Upper lobe of right lung (tissue), 1 donor: ENCODE results near the gene EHBP1. TPM values are rescaled to one million over a fixed set of nuclear protein-coding genes. Genes with fewer than 3 reads are reported as not detected.
A peak's percentile ranks its signal among the peaks of the same experiment; 100 is the strongest.

Experiments
- ATAC-seq: fragments of 200-7000 bp; cut with Tn5 transposase; one replicate; pipeline ENCODE4 v1.9.1; 2020; ENCODE audit warnings: mild to moderate bottlenecking, moderate library complexity
- DNase-seq: peaks from one replicate; pipeline ENCODE4 v3.0.0-alpha.2; 2020
- H3K27ac ChIP-seq: fragments of 200-600 bp; one replicate; pipeline ENCODE4 v1.8.0; 2022
- H3K27me3 ChIP-seq: fragments of 200-600 bp; one replicate; pipeline ENCODE4 v1.8.0; 2022; ENCODE audit warnings: mild to moderate bottlenecking
- H3K36me3 ChIP-seq: fragments of 200-600 bp; one replicate; pipeline ENCODE4 v1.8.0; 2022
- H3K4me1 ChIP-seq: fragments of 200-600 bp; one replicate; pipeline ENCODE4 v1.8.0; 2022
- H3K4me3 ChIP-seq: fragments of 200-600 bp; one replicate; pipeline ENCODE4 v1.8.0; 2022; ENCODE audit warnings: mild to moderate bottlenecking
- H3K9me3 ChIP-seq: fragments of 200-600 bp; one replicate; pipeline ENCODE4 v1.8.0; 2022
- intact Hi-C: fragments of 100-400 bp; cut with DNase I; formaldehyde crosslinking; loops from one replicate; pipeline ENCODE4 v1.11.0; 2022
- total RNA-seq: library from RNA; stranded (reverse); fragmentation: NEBNext Ultra II Directional; extraction: Animal tissue kit (Norgen Biotek cat#: 25700); gene quantifications from one replicate; pipeline ENCODE4 v1.2.1, GENCODE V29; 2021
- TF ChIP-seq, protein P1 (sequence below): fragments of 200-600 bp; IDR thresholded peaks from one replicate; pipeline ENCODE4 v1.8.0; 2022; ENCODE audit warnings: antibody characterized with exemption
- donor health status: DM: no; HTN: yes; CAD: no; lungs with severe emphysema.

EHBP1 gene
- total RNA-seq, 1 donor from 2014 or later = 46.7 TPM

DNA sequence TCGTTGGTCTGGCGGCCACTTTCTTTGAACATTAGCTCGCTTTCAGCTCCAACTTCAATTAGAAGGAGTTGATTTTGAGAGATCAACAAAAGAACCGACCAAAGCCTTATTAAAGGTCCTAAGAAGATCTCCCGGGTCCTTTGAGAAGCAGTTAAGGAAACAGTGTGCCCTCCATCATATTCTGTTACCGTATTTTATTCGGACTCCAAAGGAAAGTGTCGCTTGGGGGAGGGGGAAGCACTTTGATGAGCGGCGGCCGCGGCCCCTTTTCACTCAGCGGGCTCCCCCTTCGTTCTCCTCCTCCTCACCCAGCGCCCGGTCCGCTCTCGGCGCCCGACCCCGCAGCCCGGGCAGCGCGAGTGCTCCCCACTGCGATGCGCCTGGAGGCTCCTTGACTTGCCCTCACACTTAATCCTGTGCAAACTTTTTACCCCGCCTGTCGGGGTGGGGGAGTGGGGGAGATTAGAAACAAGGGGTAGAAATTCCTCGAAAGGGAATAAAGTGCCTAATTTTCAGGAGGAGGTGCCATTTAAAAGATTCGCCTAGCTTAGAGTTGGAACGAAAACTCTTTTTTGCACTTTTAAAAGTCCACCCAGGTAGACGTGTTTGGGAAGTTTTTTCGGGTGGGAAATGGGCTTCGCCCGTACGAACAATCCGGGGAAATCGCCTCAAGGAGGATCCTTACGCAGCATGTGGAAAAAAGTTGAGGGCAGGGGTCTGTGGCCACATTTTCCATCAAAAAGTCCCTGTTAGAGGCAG lies 343.9 kb downstream of the EHBP1 start:
- no peak overlapping the region for H3K27ac ChIP-seq
- H3K36me3 ChIP-seq = no peaks in the 10 kb centered on the region
- peak overlapping the region; percentile 52 for H3K4me3 ChIP-seq
- peaks cover 48% of the 10 kb centered on the region for H3K4me1 ChIP-seq
- TF ChIP-seq, protein P1, sequence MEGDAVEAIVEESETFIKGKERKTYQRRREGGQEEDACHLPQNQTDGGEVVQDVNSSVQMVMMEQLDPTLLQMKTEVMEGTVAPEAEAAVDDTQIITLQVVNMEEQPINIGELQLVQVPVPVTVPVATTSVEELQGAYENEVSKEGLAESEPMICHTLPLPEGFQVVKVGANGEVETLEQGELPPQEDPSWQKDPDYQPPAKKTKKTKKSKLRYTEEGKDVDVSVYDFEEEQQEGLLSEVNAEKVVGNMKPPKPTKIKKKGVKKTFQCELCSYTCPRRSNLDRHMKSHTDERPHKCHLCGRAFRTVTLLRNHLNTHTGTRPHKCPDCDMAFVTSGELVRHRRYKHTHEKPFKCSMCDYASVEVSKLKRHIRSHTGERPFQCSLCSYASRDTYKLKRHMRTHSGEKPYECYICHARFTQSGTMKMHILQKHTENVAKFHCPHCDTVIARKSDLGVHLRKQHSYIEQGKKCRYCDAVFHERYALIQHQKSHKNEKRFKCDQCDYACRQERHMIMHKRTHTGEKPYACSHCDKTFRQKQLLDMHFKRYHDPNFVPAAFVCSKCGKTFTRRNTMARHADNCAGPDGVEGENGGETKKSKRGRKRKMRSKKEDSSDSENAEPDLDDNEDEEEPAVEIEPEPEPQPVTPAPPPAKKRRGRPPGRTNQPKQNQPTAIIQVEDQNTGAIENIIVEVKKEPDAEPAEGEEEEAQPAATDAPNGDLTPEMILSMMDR = no peak
- ATAC-seq = no peak
- H3K27me3 ChIP-seq = peaks cover 100% of the 10 kb centered on the region
- intact Hi-C loops = no loop called here
- DNase-seq = no peak
- H3K9me3 ChIP-seq = no peaks in the 10 kb centered on the region

DNA sequence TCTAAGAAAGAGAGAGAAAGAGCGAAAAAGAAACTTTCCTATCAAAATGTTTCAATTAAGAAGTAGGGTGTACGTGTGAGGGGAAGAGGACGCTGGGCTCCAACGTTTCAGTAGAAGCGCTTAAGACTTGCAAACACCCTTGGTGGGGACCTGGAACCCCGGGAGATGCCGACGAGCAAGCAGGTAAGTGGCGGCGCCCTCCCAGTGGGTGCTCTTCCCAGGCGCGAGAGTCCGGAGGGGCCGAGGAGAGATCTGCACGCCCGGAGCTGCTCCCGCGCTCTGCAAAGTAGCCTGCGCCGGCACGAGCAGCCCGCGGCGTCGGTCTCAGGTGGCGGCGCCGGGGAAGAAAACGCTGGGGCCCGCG lies 344.4 kb downstream of the EHBP1 start:
- ATAC-seq = no peak
- no peak overlapping the region for H3K27ac ChIP-seq
- TF ChIP-seq, protein P1 = no peak
- peak overlapping the region; percentile 52 for H3K4me3 ChIP-seq
- DNase-seq = no peak
- H3K27me3 ChIP-seq = peaks cover 100% of the 10 kb centered on the region
- H3K4me1 ChIP-seq = peaks cover 50% of the 10 kb centered on the region
- intact Hi-C loops = no loop called here
- H3K36me3 ChIP-seq = no peaks in the 10 kb centered on the region
- H3K9me3 ChIP-seq = no peaks in the 10 kb centered on the region

DNA sequence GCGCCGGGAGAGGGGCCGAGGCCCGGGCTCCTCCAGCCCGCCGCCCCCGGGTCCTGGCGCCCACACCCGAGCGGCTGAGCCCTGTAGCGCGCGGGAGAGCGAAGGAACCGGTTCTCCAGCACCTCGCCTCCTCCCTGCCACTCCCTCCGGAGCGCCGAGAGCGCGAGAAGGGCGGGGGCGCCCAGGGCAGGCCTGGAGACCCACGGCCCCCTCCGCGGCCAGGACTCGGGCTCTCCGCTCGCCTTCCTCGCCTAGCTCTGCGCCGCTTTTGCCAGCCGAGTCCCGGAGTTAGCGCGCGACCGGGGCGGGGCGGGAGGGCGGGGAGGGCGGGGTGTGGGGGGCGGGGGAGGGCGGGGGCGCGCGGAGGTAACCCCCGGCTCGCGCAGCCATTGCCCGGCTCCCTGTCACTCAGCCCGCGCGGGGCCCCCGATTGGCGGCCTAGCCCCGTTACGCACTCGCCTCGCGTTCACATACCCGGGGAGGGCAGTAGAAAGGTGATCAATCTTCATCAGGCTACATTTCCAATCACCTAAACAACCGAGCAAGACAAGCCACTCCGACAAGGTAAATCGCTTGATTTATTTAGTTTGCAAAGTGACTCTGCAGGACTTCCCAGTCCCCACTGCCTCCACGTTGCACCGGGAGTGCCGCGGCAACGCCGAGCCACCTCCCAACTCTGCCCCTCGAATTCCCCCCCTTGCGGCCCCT lies 345.0 kb downstream of the EHBP1 start, which contains the start of gene OTX1:
TSS of gene OTX1 (plus strand) at position 497 of the 708 bp plus-strand sequence. CDS start 2,161 bp downstream, outside the sequence.
- peaks cover 52% of the 10 kb centered on the region for H3K4me1 ChIP-seq
- no peaks in the 10 kb centered on the region for H3K9me3 ChIP-seq
- intact Hi-C loops = no loop called here
- H3K36me3 ChIP-seq = no peaks in the 10 kb centered on the region
- ATAC-seq (peak; percentile 78), DNase-seq (peak; percentile 83)
- peak within 1 kb of the TSS; percentile 52 for H3K4me3 ChIP-seq
- H3K27ac ChIP-seq = no peak within 1 kb of the TSS
- TF ChIP-seq, protein P1 = no peak
- H3K27me3 ChIP-seq = peaks cover 100% of the 10 kb centered on the region

DNA sequence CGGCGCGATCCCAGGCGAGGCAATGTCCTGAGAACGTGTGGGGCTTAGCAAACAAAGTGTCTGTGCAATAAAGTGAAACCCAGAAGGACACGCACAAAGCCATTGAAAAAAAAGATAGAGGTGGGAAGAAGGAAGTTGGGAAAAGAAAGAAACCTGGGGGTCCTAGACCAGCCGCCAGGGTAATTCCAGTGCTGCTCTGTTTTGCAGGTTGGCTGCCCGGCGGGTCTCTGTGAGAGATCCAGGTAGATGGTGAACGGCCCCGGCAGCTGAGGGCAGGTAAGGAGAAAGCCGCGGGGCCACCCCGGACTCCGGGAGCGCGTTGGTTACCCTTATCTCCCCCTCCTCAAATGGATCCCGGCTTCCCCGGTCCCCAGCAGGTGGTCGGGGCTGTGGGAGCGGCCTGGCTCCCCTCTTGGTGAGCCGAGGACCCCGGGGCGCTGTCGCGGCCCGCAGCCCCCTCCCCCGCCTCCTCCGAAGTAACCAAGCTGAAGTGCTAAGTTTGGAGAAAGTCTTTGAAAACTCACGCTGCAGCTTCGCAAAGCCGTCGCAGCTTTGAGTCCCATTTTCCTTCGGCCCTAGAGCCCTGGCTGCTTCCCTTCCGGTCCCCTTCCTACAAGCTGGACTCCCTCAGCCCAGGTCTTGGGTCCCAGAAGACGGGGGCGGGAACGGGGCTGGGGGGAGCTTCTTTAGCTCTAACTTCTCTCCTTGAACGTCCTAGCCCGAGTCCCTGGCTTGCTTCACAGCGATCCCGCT lies 345.7 kb downstream of the EHBP1 start:
- Histone ChIP-seq H3K4me3 (peak overlapping the region; percentile 52), H3K36me3 (no peaks in the 10 kb centered on the region), H3K27ac (no peak overlapping the region), H3K9me3 (no peaks in the 10 kb centered on the region), H3K27me3 (peaks cover 100% of the 10 kb centered on the region), H3K4me1 (peaks cover 58% of the 10 kb centered on the region)
- no peak for DNase-seq
- TF ChIP-seq, protein P1 = no peak
- intact Hi-C loops = no loop called here
- ATAC-seq = no peak

DNA sequence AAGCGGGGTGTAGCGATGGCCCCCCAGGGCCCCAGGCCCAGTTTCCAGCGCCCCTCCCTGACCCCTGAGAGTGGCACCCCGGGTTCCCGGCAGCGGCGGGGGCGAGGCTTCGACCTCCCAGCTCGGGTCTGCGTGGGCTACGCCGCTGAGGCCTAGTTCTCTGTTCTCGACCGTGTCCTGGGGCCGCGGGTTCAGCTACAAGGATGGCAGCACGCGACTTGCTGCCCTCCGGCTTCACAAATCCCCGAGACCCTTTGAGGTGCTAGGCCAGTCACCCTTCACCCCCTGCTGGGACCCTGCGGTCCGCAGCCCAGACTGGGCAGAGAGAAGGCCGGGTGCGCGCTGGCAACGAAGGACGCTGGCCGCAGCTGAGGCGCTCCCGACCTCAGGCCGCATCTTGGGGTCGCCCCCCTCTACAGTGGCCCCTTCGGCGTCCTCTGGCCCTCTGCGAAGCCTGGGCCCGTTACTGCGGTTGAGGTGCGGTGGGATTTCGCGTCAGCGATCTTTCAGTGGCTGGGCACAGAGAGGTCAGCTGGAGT lies 346.4 kb downstream of the EHBP1 start:
- ATAC-seq = no peak
- H3K36me3 ChIP-seq = no peaks in the 10 kb centered on the region
- TF ChIP-seq, protein P1 = no peak
- intact Hi-C loops = no loop called here
- H3K4me1 ChIP-seq = peaks cover 64% of the 10 kb centered on the region
- no peaks in the 10 kb centered on the region for H3K9me3 ChIP-seq
- no peak overlapping the region for H3K27ac ChIP-seq
- peaks cover 100% of the 10 kb centered on the region for H3K27me3 ChIP-seq
- no peak overlapping the region for H3K4me3 ChIP-seq
- DNase-seq = no peak
